Hypothalamus (tissue), 51 donors: ENCODE data around the gene C12orf42.

Source experiments
- DNase-seq, 51 donors: peaks; one replicate each; lab custom pipeline; 2025; lab: John Stamatoyannopoulos, UW

The C12orf42 gene

GRCh38 chr12:103495469-103496456, at the start of gene C12orf42:
TSS of gene C12orf42 (minus strand) at chr12:103495968. CDS start at chr12:103478426, 17,542 bp downstream.
- DNase-seq, result peak in 30 of 51 donors; percentile 3 to 55 (median 24)

- DNase-seq, result no peak
These were observed 46.3 kb upstream of the C12orf42 start for GRCh38 chr12:103542078-103542477.

- no peak for DNase-seq
These were observed 44.6 kb upstream of the C12orf42 start for GRCh38 chr12:103540319-103540718.

GRCh38 chr12:103538397-103538796, 42.6 kb upstream of the C12orf42 start:
- DNase-seq, result no peak

GRCh38 chr12:103530307-103531066, 34.7 kb upstream of the C12orf42 start:
- no peak for DNase-seq

GRCh38 chr12:103529306-103529705, 33.5 kb upstream of the C12orf42 start:
- no peak for DNase-seq

- DNase-seq, result no peak
These were observed 28.6 kb upstream of the C12orf42 start for GRCh38 chr12:103524238-103524875.

GRCh38 chr12:103523771-103524170, 28.0 kb upstream of the C12orf42 start:
- no peak for DNase-seq

GRCh38 chr12:103520686-103521215, 25.0 kb upstream of the C12orf42 start:
- DNase-seq, result no peak

GRCh38 chr12:103519632-103520031, 23.9 kb upstream of the C12orf42 start:
- no peak for DNase-seq

GRCh38 chr12:103518899-103519298, 23.1 kb upstream of the C12orf42 start:
- no peak for DNase-seq

GRCh38 chr12:103517161-103517560, 21.4 kb upstream of the C12orf42 start:
- DNase-seq, result no peak

GRCh38 chr12:103515341-103515740, 19.6 kb upstream of the C12orf42 start:
- peak in 1 of 51 donors; percentile 1 for DNase-seq

GRCh38 chr12:103513875-103514274, 18.1 kb upstream of the C12orf42 start:
- DNase-seq, result no peak

- no peak for DNase-seq
These were observed 9.8 kb upstream of the C12orf42 start for GRCh38 chr12:103505371-103506236.

GRCh38 chr12:103504606-103505005, 8.8 kb upstream of the C12orf42 start:
- peak in 1 of 51 donors; percentile 15 for DNase-seq

GRCh38 chr12:103503546-103504480, 8.0 kb upstream of the C12orf42 start:
- DNase-seq, result peak in 4 of 51 donors; percentile 1 to 6 (median 2)

GRCh38 chr12:103501447-103501846, 5.7 kb upstream of the C12orf42 start:
- DNase-seq, result no peak
